Astrocyte (in vitro differentiated cells and primary cell): ENCODE data around the gene SORT1.

Experiments
- CTCF ChIP-seq: IDR thresholded peaks from 2 replicates; pipeline ENCODE4 v1.5.1; 2011; ENCODE audit warnings: low read depth, mild to moderate bottlenecking, inconsistent platforms, low read length, moderate library complexity; ENCODE audit not compliant: insufficient read depth
- EZH2 ChIP-seq: IDR thresholded peaks from 2 replicates; pipeline ENCODE4 v1.6.1; 2012; ENCODE audit warnings: mild to moderate bottlenecking, low read length, inconsistent platforms; ENCODE audit not compliant: insufficient read depth

- TF ChIP-seq CTCF (no peak), EZH2 (no peak)
These were observed 5.5 kb downstream of the SORT1 start for GRCh38 chr1:109392037-109392787.
